Right lobe of liver (tissue), 4 donors: ENCODE data around the gene SCN3A.

Source experiments
- POLR2A ChIP-seq: fragments of 450-650 bp; IDR thresholded peaks from one replicate; pipeline ENCODE4 v1.6.1; 2017; ENCODE audit warnings: antibody characterized with exemption, mild to moderate bottlenecking
- TF ChIP-seq, protein P1 (sequence below), 4 donors: fragments of 200-600 bp in 3 of 4; fragments of 450-650 bp in 1 of 4; IDR thresholded peaks; one replicate each; pipeline versions ENCODE4 v1.5.1 to v1.8.0; 2016 to 2022; ENCODE audit warnings: antibody characterized with exemption in 4 of 4, mild to moderate bottlenecking in 2 of 4
- donor health status: DM: no; HTN: no; CAD: no.
- donor health status: DM: no; HTN: no; CAD: no.
- donor health status: DM: no; HTN: yes; CAD: no.

- TF ChIP-seq, protein P1, sequence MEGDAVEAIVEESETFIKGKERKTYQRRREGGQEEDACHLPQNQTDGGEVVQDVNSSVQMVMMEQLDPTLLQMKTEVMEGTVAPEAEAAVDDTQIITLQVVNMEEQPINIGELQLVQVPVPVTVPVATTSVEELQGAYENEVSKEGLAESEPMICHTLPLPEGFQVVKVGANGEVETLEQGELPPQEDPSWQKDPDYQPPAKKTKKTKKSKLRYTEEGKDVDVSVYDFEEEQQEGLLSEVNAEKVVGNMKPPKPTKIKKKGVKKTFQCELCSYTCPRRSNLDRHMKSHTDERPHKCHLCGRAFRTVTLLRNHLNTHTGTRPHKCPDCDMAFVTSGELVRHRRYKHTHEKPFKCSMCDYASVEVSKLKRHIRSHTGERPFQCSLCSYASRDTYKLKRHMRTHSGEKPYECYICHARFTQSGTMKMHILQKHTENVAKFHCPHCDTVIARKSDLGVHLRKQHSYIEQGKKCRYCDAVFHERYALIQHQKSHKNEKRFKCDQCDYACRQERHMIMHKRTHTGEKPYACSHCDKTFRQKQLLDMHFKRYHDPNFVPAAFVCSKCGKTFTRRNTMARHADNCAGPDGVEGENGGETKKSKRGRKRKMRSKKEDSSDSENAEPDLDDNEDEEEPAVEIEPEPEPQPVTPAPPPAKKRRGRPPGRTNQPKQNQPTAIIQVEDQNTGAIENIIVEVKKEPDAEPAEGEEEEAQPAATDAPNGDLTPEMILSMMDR (IDR thresholded peaks at IDR 0.05): no peak
- TF ChIP-seq POLR2A: no peak
These were observed 48.7 kb downstream of the SCN3A start for GRCh38 chr2:165155152-165155551.
